SU-DHL-6 (cell line): ENCODE measurements around the gene RTRAF.

Experiments used
- CTCF ChIP-seq: fragments of 200-600 bp; sonication (generic); IDR thresholded peaks from one replicate; pipeline ENCODE4 v1.5.1; 2017; ENCODE audit warnings: antibody characterized with exemption, mild to moderate bottlenecking, low read length, moderate library complexity; ENCODE audit not compliant: insufficient read depth, poor library complexity, severe bottlenecking
- EZH2phosphoT487 ChIP-seq: fragments of 200-600 bp; sonication (generic), shearing (Covaris generic); conservative IDR thresholded peaks from 2 replicates; pipeline ENCODE4 v1.6.1; 2018; ENCODE audit warnings: mild to moderate bottlenecking, antibody characterized with exemption, low read length, moderate library complexity, mixed read lengths

- no peak for TF ChIP-seq CTCF
- TF ChIP-seq EZH2phosphoT487: no peak
These were observed 10.8 kb downstream of the RTRAF start for GRCh38 chr14:52000019-52000582.
